ENCODE data around the gene FOXP3.

GRCh38 chrX:49270249-49270921 is 5.9 kb upstream of the FOXP3 start:
- TF ChIP-seq CTCF (IDR thresholded peaks at IDR 0.05; ENCODE audit: extremely low read depth in 1 of 2, insufficient read depth in 1 of 2, low read depth in 1 of 2, low read length in 2 of 2) (no peak), JUN (IDR thresholded peaks at IDR 0.05; ENCODE audit: borderline replicate concordance, insufficient read depth, insufficient read length, low read depth) (no peak), EZH2 (IDR thresholded peaks at IDR 0.05; ENCODE audit: borderline replicate concordance, low read depth, low read length, severe bottlenecking) (no peak), POLR2A (IDR thresholded peaks at IDR 0.05; ENCODE audit: low read depth, low read length) (no peak), POLR2AphosphoS5 (IDR thresholded peaks at IDR 0.05; ENCODE audit: insufficient read depth, low read depth, low read length) (no peak), GATA2 (IDR thresholded peaks at IDR 0.05; ENCODE audit: insufficient read depth, insufficient read length, low read depth, low read length) (no peak), MYC (IDR thresholded peaks at IDR 0.05; ENCODE audit: low read depth, low read length) (no peak)
- TF ChIP-seq, protein P1, sequence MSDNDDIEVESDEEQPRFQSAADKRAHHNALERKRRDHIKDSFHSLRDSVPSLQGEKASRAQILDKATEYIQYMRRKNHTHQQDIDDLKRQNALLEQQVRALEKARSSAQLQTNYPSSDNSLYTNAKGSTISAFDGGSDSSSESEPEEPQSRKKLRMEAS (IDR thresholded peaks at IDR 0.05; ENCODE audit: insufficient read depth, insufficient read length): no peak

Measured in endothelial cell of umbilical vein (primary cell).